GM23338 (cell line): ENCODE data around the gene THYN1. TPM values are rescaled to one million over a fixed set of nuclear protein-coding genes. Genes with fewer than 3 reads are reported as not detected.

Experiments used
- ATAC-seq: fragments of 200-7000 bp; cut with Tn5 transposase; 3 replicates; pipeline ENCODE4 v1.9.1; 2020
- DNase-seq: peaks from one replicate; pipeline ENCODE4 v3.0.0-alpha.2; 2015; ENCODE audit warnings: low spot score
- H2AFZ ChIP-seq: fragments of 200-600 bp; sonication (generic); 2 replicates; pipeline ENCODE4 v1.8.0; 2016; ENCODE audit warnings: antibody characterized with exemption, mild to moderate bottlenecking, moderate library complexity
- H3F3A ChIP-seq: fragments of 200-600 bp; sonication (generic); replicated peaks from 2 replicates; pipeline ENCODE4 v1.8.0; 2017; ENCODE audit warnings: antibody characterized with exemption, mixed run types, low read depth
- H3K27ac ChIP-seq: fragments of 200-600 bp; sonication (generic); 2 replicates; pipeline ENCODE4 v1.6.1; 2016; ENCODE audit warnings: low read depth
- H3K27me3 ChIP-seq: fragments of 200-600 bp; sonication (generic); 2 replicates; pipeline ENCODE4 v1.8.0; 2016; ENCODE audit warnings: mild to moderate bottlenecking, mixed run types, moderate library complexity; ENCODE audit not compliant: insufficient read depth
- H3K36me3 ChIP-seq: fragments of 200-600 bp; sonication (generic); 2 replicates; pipeline ENCODE4 v1.8.0; 2016; ENCODE audit warnings: mild to moderate bottlenecking; ENCODE audit not compliant: insufficient read depth
- H3K4me1 ChIP-seq: fragments of 200-600 bp; sonication (generic); 2 replicates; pipeline ENCODE4 v1.8.0; 2016; ENCODE audit warnings: mild to moderate bottlenecking, moderate library complexity; ENCODE audit not compliant: insufficient read depth
- H3K4me2 ChIP-seq: fragments of 200-600 bp; sonication (generic); 2 replicates; pipeline ENCODE4 v1.7.1; 2017; ENCODE audit warnings: mixed run types
- H3K4me3 ChIP-seq: fragments of 200-600 bp; sonication (generic); 2 replicates; pipeline ENCODE4 v1.6.1; 2016; ENCODE audit warnings: mixed run types
- H3K79me2 ChIP-seq: fragments of 200-600 bp; sonication (generic); replicated peaks from 2 replicates; pipeline ENCODE4 v1.8.0; 2017; ENCODE audit warnings: mild to moderate bottlenecking; ENCODE audit not compliant: insufficient read depth
- H3K9me2 ChIP-seq: fragments of 200-600 bp; sonication (generic); 2 replicates; pipeline ENCODE4 v1.8.0; 2017; ENCODE audit not compliant: insufficient read depth
- H4K20me1 ChIP-seq: fragments of 200-600 bp; sonication (generic); replicated peaks from 2 replicates; pipeline ENCODE4 v1.8.0; 2017; ENCODE audit warnings: mild to moderate bottlenecking; ENCODE audit not compliant: insufficient read depth
- H3K27ac Mint-ChIP-seq: 2 replicates; pipeline ENCODE4 v1.8.0; 2020; ENCODE audit warnings: inconsistent platforms, mild to moderate bottlenecking, moderate library complexity, mixed read lengths
- H3K27me3 Mint-ChIP-seq: 3 replicates; pipeline ENCODE4 v1.8.0; 2022; ENCODE audit warnings: low read depth, mild to moderate bottlenecking, moderate library complexity, mixed read lengths, inconsistent platforms; ENCODE audit not compliant: insufficient read depth, poor library complexity
- H3K36me3 Mint-ChIP-seq: 3 replicates; pipeline ENCODE4 v1.8.0; 2021; ENCODE audit warnings: low read depth, mild to moderate bottlenecking, inconsistent platforms, moderate library complexity, mixed read lengths
- H3K4me1 Mint-ChIP-seq: 3 replicates; pipeline ENCODE4 v1.8.0; 2020; ENCODE audit warnings: mild to moderate bottlenecking, inconsistent platforms, mixed read lengths
- H3K4me3 Mint-ChIP-seq: 3 replicates; pipeline ENCODE4 v1.8.0; 2021; ENCODE audit warnings: moderate library complexity, mild to moderate bottlenecking, inconsistent platforms, mixed read lengths
- H3K9me3 Mint-ChIP-seq: 3 replicates; pipeline ENCODE4 v1.8.0; 2020; ENCODE audit warnings: moderate library complexity, mild to moderate bottlenecking, inconsistent platforms, mixed read lengths
- CTCF ChIP-seq, 2 experiments: fragments of 200-600 bp in 1 of 2; sonication (generic) in 1 of 2; conservative IDR thresholded peaks; 2 replicates each; pipeline versions ENCODE4 v1.5.1 to v1.6.1; 2016 to 2017; ENCODE audit warnings: antibody characterized with exemption in 2 of 2, low read depth in 2 of 2, mild to moderate bottlenecking in 2 of 2, moderate library complexity in 1 of 2
- EZH2phosphoT487 ChIP-seq: fragments of 200-600 bp; sonication (generic); IDR thresholded peaks from one replicate; pipeline ENCODE4 v1.8.1; 2018; ENCODE audit warnings: antibody characterized with exemption; ENCODE audit not compliant: unreplicated experiment
- POLR2AphosphoS5 ChIP-seq: IDR thresholded peaks from 2 replicates; pipeline ENCODE4 v1.6.1; 2016; ENCODE audit warnings: antibody characterized with exemption, low read depth
- ZNF462 ChIP-seq: fragments of 250-450 bp; sonication (Bioruptor Pico); IDR thresholded peaks from 2 replicates; pipeline ENCODE4 v1.5.0; 2020; ENCODE audit warnings: mild to moderate bottlenecking, moderate library complexity
- polyA plus RNA-seq: library from polyadenylated mRNA; unstranded; fragments of >200 nt; fragmentation: Nextera tagmentation; extraction: Ambion mirVana; gene quantifications from 2 replicates; pipeline ENCODE4 v1.2.1, GENCODE V29; 2016
- total RNA-seq: library from RNA; depleted of rRNA; stranded (reverse); fragments of >200 nt; shearing (Covaris generic); gene quantifications from 2 replicates; pipeline ENCODE4 v1.2.3, GENCODE V29; 2014

THYN1 gene
- total and polyA plus RNA-seq, 2 experiments from 2014 or later, result 116 to 216 TPM

DNA sequence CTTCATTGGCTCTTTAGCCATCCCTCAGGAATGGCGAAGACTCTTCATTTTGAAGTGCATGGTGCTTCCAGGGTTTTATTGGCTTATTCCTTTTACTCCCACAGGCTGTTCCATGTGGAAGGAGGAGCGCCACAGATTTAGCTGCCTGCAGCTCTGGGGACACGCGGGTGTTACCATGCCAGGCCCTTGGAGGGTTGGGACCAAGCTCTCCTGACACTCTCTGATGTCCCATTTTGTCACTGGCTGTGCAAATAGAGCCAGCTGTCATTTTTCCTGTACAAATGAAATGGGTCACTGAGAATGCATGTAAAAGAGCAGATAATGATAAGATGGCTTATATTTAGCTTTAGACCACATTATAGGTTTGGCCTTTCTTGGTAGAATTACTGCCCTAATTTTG lies 9.2 kb downstream of the THYN1 start (continued):
- TF ChIP-seq ZNF462 (CRISPR knock-in tag), result no peak
- no peak for TF ChIP-seq EZH2phosphoT487

GRCh38 chr11:134242376-134242775 lies 10.8 kb downstream of the THYN1 start:
- Histone ChIP-seq H3K36me3 (0 out of 2 replicates have a peak, but pooled peaks cover 3% of the 10 kb centered on the region), H3K4me1 (no peaks in the 10 kb centered on the region), H3K27me3 (no peaks in the 10 kb centered on the region), H3K9me2 (no peaks in the 10 kb centered on the region), H3K79me2 (no peaks in the 10 kb centered on the region), H3K4me3 (no peak overlapping the region), H4K20me1 (no peaks in the 10 kb centered on the region), H3K4me2 (no peak overlapping the region), H2AFZ (no peak overlapping the region), H3K27ac (no peak overlapping the region), H3F3A (no peaks in the 10 kb centered on the region)
- ATAC-seq (peak; percentile 21; the same call in 1 of the 3 replicates), DNase-seq (no peak)
- Mint-ChIP-seq H3K9me3 (no peaks in the 10 kb centered on the region), H3K4me3 (no peak overlapping the region), H3K27me3 (no peaks in the 10 kb centered on the region), H3K4me1 (peaks cover 9% of the 10 kb centered on the region; the same call in 2 of the 3 replicates), H3K36me3 (peaks cover 22% of the 10 kb centered on the region), H3K27ac (no peak overlapping the region)
- TF ChIP-seq POLR2AphosphoS5 (no peak), CTCF (conservative IDR thresholded peaks at IDR 0.05; ENCODE audit: low read depth in 2 of 2) (no peak)
